Adrenal gland (tissue), 5 donors: ENCODE measurements around the gene KDM2A.

Experiments
- CTCF ChIP-seq, 6 experiments: fragments of 450-650 bp in 4 of 6; fragments of 200-600 bp in 2 of 6; sonication (generic) in 1 of 6; IDR thresholded peaks; 1 replicate in 5 of 6; 2 replicates in 1 of 6; pipeline versions ENCODE4 v1.5.1 to v1.8.0; 2016 to 2021; ENCODE audit warnings: antibody characterized with exemption in 6 of 6, mild to moderate bottlenecking in 2 of 6, moderate library complexity in 1 of 6
- POLR2A ChIP-seq, 2 donors: fragments of 450-650 bp; IDR thresholded peaks; one replicate each; pipeline ENCODE4 v1.6.1; 2017; ENCODE audit warnings: antibody characterized with exemption in 2 of 2, mild to moderate bottlenecking in 2 of 2, moderate library complexity in 1 of 2
- donor health status: DM: no; HTN: no; CAD: no.

- TF ChIP-seq CTCF (IDR thresholded peaks at IDR 0.05) (no peak), POLR2A (IDR thresholded peaks at IDR 0.05) (no peak)
These were observed 171.7 kb downstream of the KDM2A start for GRCh38 chr11:67290801-67291200.
